ENCODE results near the gene CCL22.
"Not testable (repeated sequence)": the region's sequence is repeated elsewhere in the genome, so short reads cannot be mapped to it uniquely, and the experiment has no call there.

CCL22 gene

GRCh38 chr16:57395026-57395425 lies 36.4 kb downstream of the CCL22 start:
- no peaks in the 10 kb centered on the region for H3K27me3 ChIP-seq
- H3K9me3 ChIP-seq: no peaks in the 10 kb centered on the region; the same call in 1 of the 2 replicates
- H3K36me3 ChIP-seq: no peaks in the 10 kb centered on the region
- no peak for TF ChIP-seq CTCF (IDR thresholded peaks at IDR 0.05; ENCODE audit: low read depth, low read length)
- DNase-seq: no peak
- H3K4me1 ChIP-seq: no peaks in the 10 kb centered on the region
- H3K4me3 ChIP-seq (ENCODE audit: low read depth, low read length): no peak overlapping the region

GRCh38 chr16:57396786-57397185 lies 38.2 kb downstream of the CCL22 start:
- no peak for DNase-seq
- Histone ChIP-seq H3K4me3 (ENCODE audit: low read depth, low read length) (no peak overlapping the region), H3K27me3 (no peaks in the 10 kb centered on the region), H3K9me3 (no peaks in the 10 kb centered on the region; the same call in 1 of the 2 replicates), H3K36me3 (no peaks in the 10 kb centered on the region), H3K4me1 (no peaks in the 10 kb centered on the region)
- TF ChIP-seq CTCF (IDR thresholded peaks at IDR 0.05; ENCODE audit: low read depth, low read length): no peak

DNA sequence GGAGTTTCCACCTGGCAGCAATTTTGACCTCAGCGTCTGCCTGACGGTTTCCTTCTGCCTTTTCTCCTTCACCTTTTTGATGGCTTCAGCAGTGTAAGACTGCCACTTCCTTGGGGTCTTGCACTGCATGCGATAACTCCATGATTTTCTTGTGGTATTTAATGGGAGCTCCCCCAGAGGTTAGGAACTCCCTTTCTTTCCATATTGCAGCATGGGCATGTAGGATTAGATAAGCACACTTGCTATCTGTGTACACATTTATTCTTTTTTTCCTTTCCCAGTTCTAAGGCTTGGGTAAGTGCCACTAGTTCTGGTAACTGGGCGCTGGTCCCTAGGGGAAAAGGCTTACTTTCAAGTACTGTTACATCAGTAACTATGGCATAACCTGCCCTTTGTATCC lies 38.9 kb downstream of the CCL22 start:
- H3K36me3 ChIP-seq; H3K4me3 ChIP-seq (ENCODE audit: low read depth, low read length); H3K27me3 ChIP-seq; H3K9me3 ChIP-seq; DNase-seq; H3K4me1 ChIP-seq: not testable (repeated sequence)

DNA sequence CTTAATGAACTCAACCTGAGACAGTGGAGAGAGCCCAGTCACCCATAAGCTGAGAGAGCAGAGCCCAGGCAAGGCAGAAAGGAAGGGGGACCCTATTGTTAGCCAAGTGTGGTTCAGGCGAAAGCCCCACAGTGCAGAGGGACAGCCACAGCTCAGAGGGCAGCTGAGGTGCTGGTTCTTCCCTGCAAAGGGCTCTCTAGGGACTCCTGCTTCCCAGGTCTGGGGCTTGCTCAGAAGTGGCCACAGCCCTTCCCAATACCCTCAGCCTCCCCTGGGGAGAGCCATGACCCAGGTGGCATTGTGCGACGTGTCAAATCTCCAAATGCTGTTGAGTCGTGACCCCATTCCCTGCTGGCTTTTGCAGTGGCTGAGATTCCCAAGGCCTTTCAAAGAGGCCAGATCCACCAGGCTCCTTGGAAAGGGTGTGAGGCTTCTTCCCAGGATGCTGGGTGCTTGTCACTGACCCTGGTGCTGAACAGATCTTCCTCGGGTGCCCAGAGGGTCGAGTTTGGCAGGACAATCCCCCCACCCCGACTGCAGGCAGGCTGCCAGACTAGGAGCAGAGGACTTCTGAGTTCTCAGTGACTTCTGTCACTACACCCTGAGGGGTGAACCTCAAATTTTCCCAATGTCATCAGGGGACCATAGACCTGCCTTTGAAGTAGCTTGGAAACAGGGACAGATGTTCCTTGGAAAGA lies 43.5 kb downstream of the CCL22 start:
- TF ChIP-seq CTCF (IDR thresholded peaks at IDR 0.05; ENCODE audit: low read depth, low read length): no peak
- no peaks in the 10 kb centered on the region for H3K27me3 ChIP-seq
- H3K36me3 ChIP-seq: no peaks in the 10 kb centered on the region
- no peak for DNase-seq
- H3K4me3 ChIP-seq (ENCODE audit: low read depth, low read length): no peak overlapping the region
- H3K9me3 ChIP-seq: no peaks in the 10 kb centered on the region
- no peaks in the 10 kb centered on the region for H3K4me1 ChIP-seq

DNA sequence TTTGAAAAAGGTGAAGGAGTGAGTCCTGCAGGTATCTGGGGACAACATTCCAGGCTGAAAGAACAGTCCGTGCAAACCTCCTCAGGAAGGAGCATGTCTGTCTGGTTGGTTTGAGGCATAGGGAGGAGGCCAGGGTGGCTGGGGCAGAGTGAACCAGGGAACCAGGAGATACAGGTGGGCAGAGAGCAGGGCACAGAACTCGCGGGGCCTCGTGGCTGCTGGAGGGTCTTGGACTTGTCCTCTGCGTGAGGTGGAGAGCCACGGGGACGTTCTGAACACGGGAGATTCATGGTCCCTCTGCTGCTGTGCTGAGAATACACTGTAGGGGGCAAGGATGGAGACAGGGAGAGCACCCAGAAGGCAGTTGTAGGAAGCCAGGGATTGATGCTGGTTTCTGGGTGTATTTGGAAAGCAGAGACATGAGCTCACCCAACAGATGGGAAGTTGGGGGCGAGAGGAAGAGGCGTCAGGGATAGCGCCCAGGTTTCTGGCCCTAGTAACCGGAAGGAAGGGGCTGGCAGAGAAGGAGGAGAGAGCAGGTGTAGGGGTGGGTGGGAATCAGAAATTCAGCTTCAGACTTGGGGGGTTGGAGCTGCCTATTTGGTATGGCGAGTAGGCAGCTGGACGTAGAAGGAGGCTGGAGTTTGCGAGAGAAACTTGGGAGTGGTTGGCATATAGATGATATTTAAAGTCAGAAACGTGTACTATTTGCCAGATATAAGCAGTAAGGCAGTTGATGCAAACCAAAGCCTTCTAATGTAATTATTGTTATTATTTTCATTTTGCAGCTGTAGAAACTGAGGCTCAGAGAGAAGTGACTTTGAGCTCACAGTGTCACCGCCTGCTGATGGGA lies 45.6 kb downstream of the CCL22 start, which contains the start of gene CCL17:
Gene CCL17, plus strand, starts transcription at position 803 of the 853 bp plus-strand sequence. CDS start 9,166 bp downstream, outside the sequence.
- Histone ChIP-seq H3K27me3 (no peaks in the 10 kb centered on the region), H3K4me3 (ENCODE audit: low read depth, low read length) (no peak within 1 kb of the TSS), H3K9me3 (peaks cover 2% of the 10 kb centered on the region; the same call in 1 of the 2 replicates), H3K4me1 (no peaks in the 10 kb centered on the region), H3K36me3 (no peaks in the 10 kb centered on the region)
- TF ChIP-seq CTCF (IDR thresholded peaks at IDR 0.05; ENCODE audit: low read depth, low read length): no peak
- no peak for DNase-seq

DNA sequence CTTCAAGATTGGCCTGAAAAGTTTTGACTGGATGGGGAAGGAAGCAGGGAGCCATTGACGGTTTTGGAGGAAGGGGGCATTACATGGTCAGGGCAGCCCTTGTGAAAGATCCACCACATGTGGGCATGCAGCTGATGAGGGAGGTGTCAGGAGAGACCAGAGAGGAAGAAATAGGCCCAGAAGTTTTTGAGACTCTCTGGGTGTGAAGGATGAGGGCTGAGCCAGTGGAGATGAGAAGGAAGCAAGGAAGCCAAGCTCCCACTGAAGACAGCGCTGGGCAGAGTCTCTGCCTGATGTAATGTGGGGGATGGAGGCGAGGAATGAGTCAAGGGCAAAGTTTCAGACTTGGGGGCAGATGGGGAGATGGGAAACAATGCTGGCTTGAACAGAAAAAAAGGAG lies 46.5 kb downstream of the CCL22 start:
- Histone ChIP-seq H3K9me3 (peaks cover 2% of the 10 kb centered on the region; the same call in 1 of the 2 replicates), H3K4me1 (no peaks in the 10 kb centered on the region; the same call in 1 of the 2 replicates), H3K4me3 (ENCODE audit: low read depth, low read length) (no peak overlapping the region), H3K27me3 (no peaks in the 10 kb centered on the region), H3K36me3 (no peaks in the 10 kb centered on the region)
- no peak for TF ChIP-seq CTCF (IDR thresholded peaks at IDR 0.05; ENCODE audit: low read depth, low read length)
- DNase-seq: no peak
